Measurements from ENCODE around the gene TBX4.

The TBX4 gene

DNA sequence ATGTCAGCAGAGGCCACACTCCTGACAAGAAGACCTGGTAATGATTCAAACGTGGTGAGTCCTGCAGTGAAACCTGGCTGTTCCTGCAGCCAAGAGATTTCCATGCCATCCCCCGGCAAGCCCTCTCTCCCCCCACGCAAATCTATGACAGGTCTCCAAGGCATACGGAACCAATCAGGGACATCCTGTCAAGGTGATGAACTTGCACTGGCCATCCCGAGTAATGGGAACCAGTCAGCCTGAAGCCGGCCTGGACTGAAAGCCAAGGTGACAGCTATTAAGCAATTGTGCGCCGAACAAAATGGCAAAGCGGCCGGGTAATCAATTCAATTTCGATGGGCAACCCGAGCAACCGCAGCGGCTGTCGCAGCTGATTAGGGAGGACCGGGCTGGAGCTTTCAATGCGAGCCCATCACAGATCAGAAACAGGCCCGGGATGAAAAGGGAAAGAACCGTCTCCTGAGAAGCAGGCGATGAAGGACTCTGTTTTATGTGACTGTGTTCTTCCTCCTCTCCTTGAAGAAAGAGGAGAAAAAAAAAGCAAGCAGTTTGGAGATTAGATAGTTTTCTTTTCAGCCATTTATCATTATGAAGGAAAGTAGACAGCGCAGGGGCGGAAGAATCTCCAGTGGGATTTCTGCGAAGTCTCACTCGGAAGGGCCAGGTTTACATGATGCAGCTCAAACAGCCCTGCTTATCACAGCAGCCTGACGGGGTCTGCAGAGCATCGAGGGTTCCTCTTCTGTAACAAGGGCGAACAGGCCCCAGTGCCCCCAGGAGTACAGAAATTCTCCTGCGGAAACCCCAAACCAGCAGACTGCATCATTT lies 35.2 kb downstream of the TBX4 start:
- no peak overlapping the region for H3K4me3 ChIP-seq (replicated peaks; ENCODE audit: low read depth, low read length)
- TF ChIP-seq, protein P1, sequence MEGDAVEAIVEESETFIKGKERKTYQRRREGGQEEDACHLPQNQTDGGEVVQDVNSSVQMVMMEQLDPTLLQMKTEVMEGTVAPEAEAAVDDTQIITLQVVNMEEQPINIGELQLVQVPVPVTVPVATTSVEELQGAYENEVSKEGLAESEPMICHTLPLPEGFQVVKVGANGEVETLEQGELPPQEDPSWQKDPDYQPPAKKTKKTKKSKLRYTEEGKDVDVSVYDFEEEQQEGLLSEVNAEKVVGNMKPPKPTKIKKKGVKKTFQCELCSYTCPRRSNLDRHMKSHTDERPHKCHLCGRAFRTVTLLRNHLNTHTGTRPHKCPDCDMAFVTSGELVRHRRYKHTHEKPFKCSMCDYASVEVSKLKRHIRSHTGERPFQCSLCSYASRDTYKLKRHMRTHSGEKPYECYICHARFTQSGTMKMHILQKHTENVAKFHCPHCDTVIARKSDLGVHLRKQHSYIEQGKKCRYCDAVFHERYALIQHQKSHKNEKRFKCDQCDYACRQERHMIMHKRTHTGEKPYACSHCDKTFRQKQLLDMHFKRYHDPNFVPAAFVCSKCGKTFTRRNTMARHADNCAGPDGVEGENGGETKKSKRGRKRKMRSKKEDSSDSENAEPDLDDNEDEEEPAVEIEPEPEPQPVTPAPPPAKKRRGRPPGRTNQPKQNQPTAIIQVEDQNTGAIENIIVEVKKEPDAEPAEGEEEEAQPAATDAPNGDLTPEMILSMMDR (IDR thresholded peaks at IDR 0.05; ENCODE audit: low read length, missing control alignments), result no peak
- no peak for DNase-seq (ENCODE audit: low read depth)

DNA sequence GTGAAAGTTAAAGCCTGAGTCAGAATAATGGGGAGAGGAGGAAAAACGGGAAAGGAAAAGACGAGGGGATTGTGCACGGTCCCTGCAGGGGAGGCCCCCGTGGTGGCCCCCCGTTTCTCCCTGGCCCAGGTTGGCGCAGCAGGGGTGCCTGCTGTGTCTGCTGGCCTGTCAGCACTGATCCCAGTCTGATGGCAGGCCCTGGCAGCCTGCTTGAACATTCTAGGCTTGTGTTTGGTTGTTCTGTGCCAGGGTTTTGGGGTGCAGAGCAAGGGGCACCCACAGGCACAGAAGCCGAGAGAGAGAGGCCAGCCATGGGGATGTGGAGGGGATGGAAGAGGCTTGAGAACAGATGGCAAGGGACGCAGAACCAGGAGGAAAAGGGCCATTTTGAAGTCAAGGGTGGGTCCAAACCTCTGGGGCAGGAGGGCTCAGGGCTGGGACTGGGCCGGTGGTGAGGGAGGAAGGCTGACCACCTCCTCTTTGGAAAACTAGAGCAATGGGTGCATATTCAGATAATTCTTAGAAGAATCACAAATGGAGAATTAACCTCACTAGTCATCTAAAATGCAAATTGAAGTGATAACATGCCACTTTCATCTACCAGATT lies 35.9 kb downstream of the TBX4 start:
- no peak for DNase-seq (ENCODE audit: low read depth)
- no peak overlapping the region for H3K4me3 ChIP-seq (replicated peaks; ENCODE audit: low read depth, low read length)
- TF ChIP-seq, protein P1 (IDR thresholded peaks at IDR 0.05; ENCODE audit: low read length, missing control alignments), result no peak

DNA sequence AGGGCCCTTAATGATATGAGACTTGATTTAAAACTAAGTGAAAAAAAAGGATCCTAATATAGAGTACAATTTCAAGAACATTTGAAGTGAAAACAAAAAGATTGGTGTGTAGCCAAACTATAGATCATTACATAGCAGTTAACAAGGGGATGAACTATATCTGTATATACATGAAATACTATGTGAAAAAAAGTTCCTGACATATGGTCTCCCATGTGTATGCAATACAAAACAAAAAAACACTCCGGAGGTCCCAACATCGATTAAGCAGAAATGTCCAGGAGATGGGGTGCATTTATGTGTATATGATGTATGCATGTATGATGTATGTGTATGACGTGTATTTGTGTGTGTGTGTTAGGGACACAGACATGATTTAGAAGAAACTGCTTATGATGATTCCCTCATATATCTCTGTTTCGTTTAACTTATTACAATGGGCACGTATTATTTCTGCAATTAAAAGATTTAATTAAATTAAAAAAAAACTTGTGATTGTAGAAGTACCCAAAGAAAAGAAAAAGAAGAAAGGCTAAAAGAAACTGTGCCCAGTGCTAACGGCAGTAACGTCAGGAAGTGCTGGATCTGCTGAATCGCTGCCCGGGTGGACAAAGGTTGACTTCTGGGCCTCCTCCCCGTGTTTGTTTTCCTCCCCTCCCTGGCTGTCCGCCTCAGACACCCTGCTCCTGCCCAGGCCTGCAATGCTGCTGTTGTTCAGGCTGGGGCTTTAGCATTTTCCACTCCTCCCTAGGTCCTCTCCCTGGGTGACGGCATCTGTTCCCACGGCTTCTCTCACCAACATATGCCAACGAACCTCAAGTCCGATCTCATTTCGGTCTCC lies 36.9 kb downstream of the TBX4 start:
- no peak overlapping the region for H3K4me3 ChIP-seq (replicated peaks; ENCODE audit: low read depth, low read length)
- no peak for DNase-seq (ENCODE audit: low read depth)
- TF ChIP-seq, protein P1 (IDR thresholded peaks at IDR 0.05; ENCODE audit: low read length, missing control alignments), result no peak

DNA sequence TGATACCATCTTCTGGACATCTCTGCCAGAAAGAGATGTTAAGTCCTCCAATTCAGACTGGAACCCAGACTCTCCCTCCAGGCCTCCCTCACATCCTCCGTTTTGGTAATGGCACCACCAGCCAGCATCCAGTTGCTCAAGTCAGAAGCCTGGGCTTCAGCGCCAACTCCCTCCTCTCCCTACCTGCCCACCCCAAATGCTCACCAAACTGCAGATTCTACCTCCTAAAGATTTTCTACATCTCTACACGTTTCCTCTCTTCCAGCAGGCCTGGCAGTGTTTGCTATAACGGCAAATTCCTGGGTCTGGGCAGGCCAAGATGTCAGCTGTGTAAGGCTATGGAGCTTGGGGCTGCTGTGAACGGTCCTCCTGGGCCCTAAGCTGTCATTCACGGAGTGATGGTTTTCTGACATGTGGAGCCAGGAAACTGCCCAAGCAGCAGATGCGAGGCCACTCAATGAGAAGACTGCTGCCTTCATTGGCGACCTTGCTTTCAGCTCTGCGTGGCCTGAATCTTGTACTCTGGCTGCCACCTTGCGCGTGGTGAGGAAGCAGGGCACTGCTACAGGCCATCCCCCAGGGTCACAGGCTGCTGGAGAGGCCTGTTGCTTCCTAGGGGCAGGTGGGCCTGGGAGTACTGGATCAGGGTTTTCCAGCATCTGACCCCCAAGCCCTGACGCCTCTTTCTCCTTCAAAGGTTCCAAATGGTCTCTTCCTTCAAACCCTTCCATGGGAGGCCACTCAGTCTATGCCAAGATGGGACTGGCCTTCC lies 37.7 kb downstream of the TBX4 start:
- no peak for DNase-seq (ENCODE audit: low read depth)
- no peak overlapping the region for H3K4me3 ChIP-seq (replicated peaks; ENCODE audit: low read depth, low read length)
- TF ChIP-seq, protein P1 (IDR thresholded peaks at IDR 0.05; ENCODE audit: low read length, missing control alignments), result no peak

DNA sequence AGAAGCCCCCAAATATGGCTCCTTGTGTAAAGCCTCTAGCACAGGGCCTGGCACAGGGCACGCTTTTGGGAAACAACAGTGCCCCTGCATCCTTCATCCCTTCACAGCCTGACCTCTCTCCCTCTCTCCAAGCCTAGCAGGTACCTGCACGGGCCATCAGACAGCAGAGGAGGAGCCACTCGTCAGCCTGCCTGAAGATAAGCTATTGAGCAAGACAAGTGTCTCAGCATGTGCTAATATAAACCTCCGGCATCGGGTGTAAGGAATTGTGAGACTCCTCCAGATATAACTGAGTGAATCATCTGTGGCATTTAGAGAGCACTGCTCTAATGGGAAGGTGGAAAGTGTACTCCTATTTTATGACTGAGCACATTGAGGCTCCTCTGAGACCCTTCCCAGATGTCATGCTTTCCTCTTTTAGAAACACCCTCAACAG lies 38.3 kb downstream of the TBX4 start:
- TF ChIP-seq, protein P1 (IDR thresholded peaks at IDR 0.05; ENCODE audit: low read length, missing control alignments), result no peak
- peak; percentile 65 for DNase-seq (ENCODE audit: low read depth)
- H3K4me3 ChIP-seq (replicated peaks; ENCODE audit: low read depth, low read length), result no peak overlapping the region

DNA sequence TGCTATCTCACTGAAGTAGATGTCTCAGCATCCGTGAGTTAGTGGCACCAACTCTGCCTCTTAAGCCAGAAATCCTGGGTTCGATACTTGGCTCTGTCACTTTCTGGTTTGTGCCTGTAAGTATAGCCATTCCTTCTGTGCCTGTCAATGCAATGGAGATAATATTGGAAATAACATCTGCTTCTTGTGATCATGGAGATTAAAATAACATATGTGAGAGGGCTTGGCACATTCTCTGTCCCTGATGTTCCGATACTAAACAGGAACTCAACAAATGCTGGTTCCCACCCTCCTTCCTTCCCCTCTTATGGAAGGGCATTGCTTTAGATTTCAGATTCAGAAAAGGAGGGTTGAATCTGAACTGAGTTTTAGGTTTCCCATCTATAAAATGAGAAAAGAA lies 39.8 kb downstream of the TBX4 start:
- TF ChIP-seq, protein P1 (IDR thresholded peaks at IDR 0.05; ENCODE audit: low read length, missing control alignments), result no peak
- no peak for DNase-seq (ENCODE audit: low read depth)
- H3K4me3 ChIP-seq (replicated peaks; ENCODE audit: low read depth, low read length), result no peak overlapping the region

Data from fibroblast of pulmonary artery (primary cell).